IMR-90 (cell line): ENCODE measurements around the gene NELL2. TPM values are rescaled to one million over a fixed set of nuclear protein-coding genes. Genes with fewer than 3 reads are reported as not detected.

Experiments
- ATAC-seq: fragments of 200-7000 bp; cut with Tn5 transposase; 2 replicates; pipeline ENCODE4 v1.9.1; 2020; ENCODE audit warnings: low read depth, mild to moderate bottlenecking, moderate library complexity
- BruUV-seq: library from RNA; stranded (reverse); fragments of 400-500 nt; replicated peaks from 2 replicates; lab custom pipeline; 2021; lab: Mats Ljungman, UMichigan
- CTCF ChIA-PET: fragments of 300-600 bp; formaldehyde crosslinking; extraction: SDS; loops from one replicate; lab custom pipeline; 2021; ENCODE audit warnings: antibody characterized with exemption; lab: Yijun Ruan, JAX
- POLR2A ChIA-PET: fragments of 300-600 bp; sonication (Branson Sonifier 250); formaldehyde crosslinking; loops from one replicate; lab custom pipeline; 2022; ENCODE audit warnings: antibody characterized with exemption; ENCODE audit not compliant: unreplicated experiment; lab: Charles Lee
- DNase-seq: peaks from one replicate; pipeline ENCODE4 v3.0.0; 2013
- H2AFZ ChIP-seq: replicated peaks from 2 replicates; pipeline ENCODE3; 2013; ENCODE audit warnings: low read length, mild to moderate bottlenecking; ENCODE audit not compliant: poor library complexity
- H2AK5ac ChIP-seq: 2 replicates; pipeline ENCODE4 v1.6.1; 2013; ENCODE audit warnings: low read depth, low read length, inconsistent platforms
- H2AK9ac ChIP-seq: replicated peaks from 2 replicates; pipeline ENCODE3; 2013; ENCODE audit warnings: mild to moderate bottlenecking, low read depth, low read length, moderate library complexity; ENCODE audit not compliant: poor library complexity
- H2BK120ac ChIP-seq: 2 replicates; pipeline ENCODE4 v1.6.1; 2013; ENCODE audit warnings: low read depth, low read length, inconsistent platforms
- H2BK15ac ChIP-seq: 3 replicates; pipeline ENCODE4 v1.6.1; 2013; ENCODE audit warnings: low read depth, low read length, inconsistent platforms
- H2BK20ac ChIP-seq: 2 replicates; pipeline ENCODE4 v1.6.1; 2013; ENCODE audit warnings: low read depth, mild to moderate bottlenecking, inconsistent platforms, low read length, moderate library complexity
- H2BK5ac ChIP-seq: 2 replicates; pipeline ENCODE4 v1.6.1; 2013; ENCODE audit warnings: mild to moderate bottlenecking, low read depth, low read length, inconsistent platforms; ENCODE audit not compliant: poor library complexity, severe bottlenecking
- H3K14ac ChIP-seq: replicated peaks from 2 replicates; pipeline ENCODE4 v1.6.1; 2013; ENCODE audit warnings: low read depth, low read length, inconsistent platforms
- H3K18ac ChIP-seq: 2 replicates; pipeline ENCODE4 v1.6.1; 2013; ENCODE audit warnings: low read depth, low read length, control low read depth
- H3K23ac ChIP-seq: 2 replicates; pipeline ENCODE4 v1.6.1; 2013; ENCODE audit warnings: low read depth, low read length, inconsistent platforms
- H3K27ac ChIP-seq: 2 replicates; pipeline ENCODE4 v1.5.1; 2013; ENCODE audit warnings: mild to moderate bottlenecking, control low read depth, low read length; ENCODE audit not compliant: insufficient read depth
- H3K27me3 ChIP-seq: 2 replicates; pipeline ENCODE4 v1.6.1; 2013; ENCODE audit warnings: low read length; ENCODE audit not compliant: control insufficient read depth, insufficient read depth
- H3K36me3 ChIP-seq: 2 replicates; pipeline ENCODE4 v1.6.1; 2013; ENCODE audit warnings: low read length, mixed read lengths; ENCODE audit not compliant: control insufficient read depth, insufficient read depth
- H3K4ac ChIP-seq: 2 replicates; pipeline ENCODE4 v1.6.1; 2013; ENCODE audit warnings: low read depth, low read length, inconsistent platforms
- H3K4me1 ChIP-seq: 2 replicates; pipeline ENCODE4 v1.6.1; 2013; ENCODE audit warnings: low read length, mixed read lengths; ENCODE audit not compliant: control insufficient read depth, insufficient read depth
- H3K4me2 ChIP-seq: 2 replicates; pipeline ENCODE4 v1.6.1; 2013; ENCODE audit warnings: low read depth, mild to moderate bottlenecking, control low read depth, low read length, moderate library complexity
- H3K4me3 ChIP-seq: 2 replicates; pipeline ENCODE4 v1.5.1; 2013; ENCODE audit warnings: low read depth, mild to moderate bottlenecking, control low read depth, low read length, moderate library complexity; ENCODE audit not compliant: insufficient read depth
- H3K56ac ChIP-seq: 2 replicates; pipeline ENCODE4 v1.6.1; 2013; ENCODE audit warnings: low read length, inconsistent platforms; ENCODE audit not compliant: insufficient read depth; ENCODE audit errors: extremely low read depth
- H3K79me1 ChIP-seq, 2 experiments: 2 replicates each; pipeline ENCODE4 v1.6.1; 2013; ENCODE audit warnings: low read length in 2 of 2, inconsistent platforms in 1 of 2, low read depth in 1 of 2
- H3K9ac ChIP-seq: 2 replicates; pipeline ENCODE4 v1.6.1; 2013; ENCODE audit warnings: low read depth, low read length, control low read depth
- H3K9me1 ChIP-seq: 2 replicates; pipeline ENCODE4 v1.6.1; 2013; ENCODE audit warnings: low read length, inconsistent platforms; ENCODE audit not compliant: insufficient read depth
- H3K9me3 ChIP-seq: 2 replicates; pipeline ENCODE4 v1.6.1; 2013; ENCODE audit warnings: low read length; ENCODE audit not compliant: control insufficient read depth, insufficient read depth
- H4K20me1 ChIP-seq: 2 replicates; pipeline ENCODE4 v1.6.1; 2013; ENCODE audit warnings: low read length, inconsistent platforms; ENCODE audit not compliant: insufficient read depth
- H4K5ac ChIP-seq: 2 replicates; pipeline ENCODE4 v1.6.1; 2013; ENCODE audit warnings: mild to moderate bottlenecking, low read depth, low read length, control low read depth
- H4K8ac ChIP-seq, 2 experiments: 2 replicates each; pipeline ENCODE4 v1.6.1; 2013; ENCODE audit warnings: low read depth in 2 of 2, low read length in 2 of 2, control low read depth in 1 of 2, inconsistent platforms in 1 of 2
- H4K91ac ChIP-seq: 2 replicates; pipeline ENCODE4 v1.6.1; 2013; ENCODE audit warnings: low read depth, low read length, inconsistent platforms; ENCODE audit not compliant: insufficient read depth
- BHLHE40 ChIP-seq: fragments of 150-350 bp; IDR thresholded peaks from 2 replicates; pipeline ENCODE4 v1.6.1; 2016; ENCODE audit warnings: mild to moderate bottlenecking, low read depth, low read length
- CHD1 ChIP-seq: IDR thresholded peaks from 2 replicates; pipeline ENCODE4 v1.6.1; 2012; ENCODE audit warnings: low read depth, low read length, improper control_type of control experiment
- FOS ChIP-seq: fragments of 150-350 bp; IDR thresholded peaks from 2 replicates; pipeline ENCODE4 v1.6.1; 2016; ENCODE audit warnings: low read depth, low read length
- MAFK ChIP-seq: IDR thresholded peaks from 2 replicates; pipeline ENCODE4 v1.6.1; 2012; ENCODE audit warnings: low read depth, low read length, improper control_type of control experiment
- MAZ ChIP-seq: IDR thresholded peaks from 2 replicates; pipeline ENCODE4 v1.6.1; 2012; ENCODE audit warnings: low read depth, mild to moderate bottlenecking, low read length, improper control_type of control experiment, moderate library complexity, borderline replicate concordance
- NFE2L2 ChIP-seq: fragments of 150-350 bp; IDR thresholded peaks from 2 replicates; pipeline ENCODE4 v1.6.1; 2016; ENCODE audit warnings: low read depth, mild to moderate bottlenecking, low read length
- POLR2A ChIP-seq: IDR thresholded peaks from 2 replicates; pipeline ENCODE4 v1.6.1; 2012; ENCODE audit warnings: mild to moderate bottlenecking, low read depth, low read length
- RAD21 ChIP-seq: IDR thresholded peaks from 2 replicates; pipeline ENCODE4 v1.6.1; 2012; ENCODE audit warnings: low read length, improper control_type of control experiment
- RCOR1 ChIP-seq: IDR thresholded peaks from 2 replicates; pipeline ENCODE4 v1.6.1; 2012; ENCODE audit warnings: mild to moderate bottlenecking, low read length, improper control_type of control experiment; ENCODE audit not compliant: insufficient replicate concordance
- RFX5 ChIP-seq: IDR thresholded peaks from 2 replicates; pipeline ENCODE4 v1.8.0; 2012; ENCODE audit warnings: low read depth, mild to moderate bottlenecking, low read length, moderate library complexity
- SMC3 ChIP-seq: fragments of 150-350 bp; IDR thresholded peaks from 2 replicates; pipeline ENCODE4 v1.6.1; 2016; ENCODE audit warnings: low read depth, mild to moderate bottlenecking, antibody characterized with exemption, low read length, moderate library complexity
- USF2 ChIP-seq: fragments of 150-350 bp; IDR thresholded peaks from 2 replicates; pipeline ENCODE4 v1.6.1; 2017; ENCODE audit warnings: mild to moderate bottlenecking, antibody characterized with exemption, low read length, low read depth
- WGBS, 2 experiments: methylation state at CpG; one replicate each; pipeline versions ENCODE4 v1.1.5 to v1.1.7; 2013; ENCODE audit warnings: missing lambda C conversion rate in 2 of 2; ENCODE audit not compliant: insufficient read length in 1 of 2; ENCODE audit errors: extremely low coverage in 2 of 2; 5-methylcytosine and 5-hydroxymethylcytosine counted together
- dilution Hi-C: fragments of 300-500 bp; cut with HindIII; formaldehyde crosslinking; loops from one replicate; pipeline ENCODE4 v1.14.3; 2018; ENCODE audit warnings: low sequenced_read_pairs; ENCODE audit not compliant: unreplicated experiment
- in situ Hi-C: fragments of 300-500 bp; cut with MboI; formaldehyde crosslinking; loops from 3 replicates; pipeline ENCODE4 v1.14.3; 2019; ENCODE audit warnings: low sequenced_read_pairs, inconsistent platforms, mixed read lengths
- intact Hi-C: fragments of 100-400 bp; cut with micrococcal nuclease; formaldehyde crosslinking; loops from 2 replicates; pipeline ENCODE4 v1.10.0; 2022
- polyA plus RNA-seq, 3 experiments: library from polyadenylated mRNA; depleted of rRNA; stranded (reverse); fragments of >200 nt; gene quantifications; 2 replicates each; pipeline ENCODE4 v1.2.3, GENCODE V29; 2012; ENCODE audit warnings: low replicate concordance in 1 of 3
- total RNA-seq: library from RNA; depleted of rRNA; stranded (reverse); fragments of >200 nt; gene quantifications from 2 replicates; pipeline ENCODE4 v1.2.3, GENCODE V29; 2012

NELL2 gene
- total and polyA plus RNA-seq, 2 of the 4 experiments (the other 2 are of a cell fraction): 0.18 to 0.26 TPM

DNA sequence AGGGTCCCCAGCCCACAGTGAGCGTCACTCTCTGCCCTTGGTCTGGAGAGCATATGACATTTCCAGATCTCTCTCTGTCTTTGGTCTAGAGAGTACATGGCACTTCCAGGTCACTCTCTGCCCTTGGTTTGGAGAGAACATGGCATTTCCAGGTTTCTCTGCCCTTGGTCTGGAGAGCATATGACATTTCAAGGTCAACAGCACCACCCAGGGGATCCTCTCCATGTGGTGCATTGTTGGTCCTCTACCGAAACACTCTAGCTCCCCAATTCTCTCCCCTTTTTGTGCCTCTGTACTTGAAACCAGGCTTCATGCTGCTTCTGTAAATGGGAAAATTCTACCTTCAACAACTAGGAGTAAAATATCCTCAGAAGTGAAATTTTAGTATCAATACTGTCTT, 399.4 kb downstream of the NELL2 start:
- WGBS, 2 experiments: no CpG with 5 or more reads among the region's 2 CpGs
- CTCF ChIA-PET: interaction anchor here (0.5 kb wide), 1 partner anchor 434 kb away, joined by 3 read pairs; no protein-coding TSS in a partner anchor
- ATAC-seq: no peak

More for the DNA sequence above, 399.4 kb downstream of the NELL2 start:
- no peaks in the 10 kb centered on the region for H4K20me1 ChIP-seq
- H3K4ac ChIP-seq: no peak overlapping the region
- no peaks in the 10 kb centered on the region for H3K36me3 ChIP-seq
- H2AK9ac ChIP-seq: no peak overlapping the region
- POLR2A ChIA-PET: no interaction called here
- H4K8ac ChIP-seq: no peak overlapping the region
- no peak overlapping the region for H3K4me2 ChIP-seq
- H4K5ac ChIP-seq: no peak overlapping the region
- no peak overlapping the region for H3K23ac ChIP-seq
- no peak overlapping the region for H2BK5ac ChIP-seq
- no peak overlapping the region for H3K9ac ChIP-seq
- no peaks in the 10 kb centered on the region for H3K4me1 ChIP-seq
- dilution Hi-C loops: no loop called here
- peaks cover 8% of the 10 kb centered on the region; the same call in 1 of the 2 replicates for H3K9me3 ChIP-seq
- no peak for DNase-seq
- H3K14ac ChIP-seq: no peak overlapping the region
- no peak overlapping the region for H2BK120ac ChIP-seq
- H2BK20ac ChIP-seq: no peak overlapping the region
- intact Hi-C loops: no loop called here
- H3K27me3 ChIP-seq: no peaks in the 10 kb centered on the region
- BruUV-seq: no TSS peak
- H2BK15ac ChIP-seq: no peak overlapping the region
- no peak overlapping the region for H3K18ac ChIP-seq
- no peak overlapping the region for H2AFZ ChIP-seq
- no peak overlapping the region for H2AK5ac ChIP-seq
- no peak overlapping the region for H4K91ac ChIP-seq
- no peak overlapping the region for H3K56ac ChIP-seq
- in situ Hi-C loops: no loop called here
- H3K9me1 ChIP-seq: no peaks in the 10 kb centered on the region
- no peak overlapping the region for H3K4me3 ChIP-seq
- H3K79me1 ChIP-seq: no peaks in the 10 kb centered on the region
- no peak overlapping the region for H3K27ac ChIP-seq
- TF ChIP-seq MAZ: no peak
- no peak for TF ChIP-seq RCOR1
- TF ChIP-seq USF2: no peak
- no peak for TF ChIP-seq NFE2L2
- TF ChIP-seq RFX5: no peak
- TF ChIP-seq SMC3: no peak
- no peak for TF ChIP-seq MAFK
- TF ChIP-seq CHD1: no peak
- TF ChIP-seq BHLHE40: no peak
- no peak for TF ChIP-seq FOS
- TF ChIP-seq RAD21: no peak
- no peak for TF ChIP-seq POLR2A
